ENCODE measurements around the gene PALM2AKAP2.

Gene PALM2AKAP2

GRCh38 chr9:109743696-109744095, 36.3 kb upstream of the PALM2AKAP2 start:
- Histone ChIP-seq H3K9ac (ENCODE audit: low read length) (no peak overlapping the region), H2BK5ac (ENCODE audit: low read depth, low read length, poor library complexity, severe bottlenecking) (no peak overlapping the region), H2AK5ac (ENCODE audit: low read length, severe bottlenecking) (no peak overlapping the region), H3K4me3 (ENCODE audit: insufficient read depth in 1 of 2, low read depth in 1 of 2, low read length in 2 of 2) (no peak overlapping the region), H3K18ac (ENCODE audit: low read depth in 1 of 2, low read length in 2 of 2) (no peak overlapping the region), H3K23ac (ENCODE audit: low read length in 2 of 2) (no peak overlapping the region), H2BK15ac (ENCODE audit: low read depth, poor library complexity, severe bottlenecking) (no peak overlapping the region), H4K91ac (ENCODE audit: low read length) (no peak overlapping the region), H3K9me3 (ENCODE audit: control insufficient read depth, low read length) (no peaks in the 10 kb centered on the region), H3K14ac (ENCODE audit: low read length in 2 of 2) (no peak overlapping the region), H3K79me1 (replicated peaks; ENCODE audit: low read length, poor library complexity, severe bottlenecking) (no peaks in the 10 kb centered on the region), H3K4ac (ENCODE audit: low read depth in 1 of 2, low read length in 2 of 2) (no peak overlapping the region), H3K36me3 (ENCODE audit: control insufficient read depth in 1 of 2, insufficient read depth in 2 of 2, low read depth in 1 of 2, low read length in 2 of 2) (no peaks in the 10 kb centered on the region), H3K4me1 (ENCODE audit: control insufficient read depth, insufficient read depth, low read depth, low read length) (no peaks in the 10 kb centered on the region), H3K4me2 (ENCODE audit: low read length, poor library complexity, severe bottlenecking) (no peak overlapping the region), H4K8ac (ENCODE audit: low read length) (no peak overlapping the region), H2BK120ac (ENCODE audit: low read depth, low read length) (no peak overlapping the region), H3K27me3 (ENCODE audit: control insufficient read depth in 1 of 2, insufficient read depth in 1 of 2, low read length in 2 of 2) (peaks cover 5 to 8% of the 10 kb centered on the region in 2 experiments), H2BK12ac (ENCODE audit: low read length in 2 of 2) (no peak overlapping the region), H3K27ac (ENCODE audit: low read length, poor library complexity, severe bottlenecking) (no peak overlapping the region), H2AFZ (ENCODE audit: low read depth, low read length) (no peak overlapping the region)
- 77% methylated on average over 2 of the region's 2 CpGs for WGBS
- DNase-seq: no peak

- no peak overlapping the region for H3K23ac ChIP-seq (ENCODE audit: low read length in 2 of 2)
- H2BK120ac ChIP-seq (ENCODE audit: low read depth, low read length): no peak overlapping the region
- WGBS: 4% methylated on average over 8 of the region's 11 CpGs
- no peak overlapping the region for H3K9ac ChIP-seq (ENCODE audit: low read length)
- H3K14ac ChIP-seq (ENCODE audit: low read length in 2 of 2): no peak overlapping the region
- H3K79me1 ChIP-seq (replicated peaks; ENCODE audit: low read length, poor library complexity, severe bottlenecking): no peaks in the 10 kb centered on the region
- H3K4me2 ChIP-seq (ENCODE audit: low read length, poor library complexity, severe bottlenecking): no peak overlapping the region
- H3K4ac ChIP-seq (ENCODE audit: low read depth in 1 of 2, low read length in 2 of 2): no peak overlapping the region
- peak overlapping the region in 1 of 2 experiments; percentile 38 for H3K18ac ChIP-seq (ENCODE audit: low read depth in 1 of 2, low read length in 2 of 2)
- H4K8ac ChIP-seq (ENCODE audit: low read length): peak overlapping the region; percentile 29
- H3K27ac ChIP-seq (ENCODE audit: low read length, poor library complexity, severe bottlenecking): no peak overlapping the region
- no peak overlapping the region for H2AK5ac ChIP-seq (ENCODE audit: low read length, severe bottlenecking)
- no peak overlapping the region for H2BK15ac ChIP-seq (ENCODE audit: low read depth, poor library complexity, severe bottlenecking)
- H3K4me1 ChIP-seq (ENCODE audit: control insufficient read depth, insufficient read depth, low read depth, low read length): no peaks in the 10 kb centered on the region
- no peak overlapping the region for H2BK5ac ChIP-seq (ENCODE audit: low read depth, low read length, poor library complexity, severe bottlenecking)
- H3K36me3 ChIP-seq (ENCODE audit: control insufficient read depth in 1 of 2, insufficient read depth in 2 of 2, low read depth in 1 of 2, low read length in 2 of 2): no peaks in the 10 kb centered on the region
- H2AFZ ChIP-seq (ENCODE audit: low read depth, low read length): no peak overlapping the region
- peak; percentile 56 for DNase-seq
- H3K4me3 ChIP-seq (ENCODE audit: insufficient read depth in 1 of 2, low read depth in 1 of 2, low read length in 2 of 2): no peak overlapping the region
- no peaks in the 10 kb centered on the region for H3K9me3 ChIP-seq (ENCODE audit: control insufficient read depth, low read length)
- H4K91ac ChIP-seq (ENCODE audit: low read length): no peak overlapping the region
- peak overlapping the region in 1 of 2 experiments; percentile 54 for H2BK12ac ChIP-seq (ENCODE audit: low read length in 2 of 2)
- peaks cover 5 to 8% of the 10 kb centered on the region in 2 experiments for H3K27me3 ChIP-seq (ENCODE audit: control insufficient read depth in 1 of 2, insufficient read depth in 1 of 2, low read length in 2 of 2)
Measured at GRCh38 chr9:109745335-109746283, 34.4 kb upstream of the PALM2AKAP2 start.

GRCh38 chr9:109751253-109751652, 28.7 kb upstream of the PALM2AKAP2 start:
- H2BK120ac ChIP-seq (ENCODE audit: low read depth, low read length): no peak overlapping the region
- H3K18ac ChIP-seq (ENCODE audit: low read depth in 1 of 2, low read length in 2 of 2): no peak overlapping the region
- H3K4me2 ChIP-seq (ENCODE audit: low read length, poor library complexity, severe bottlenecking): no peak overlapping the region
- H3K14ac ChIP-seq (ENCODE audit: low read length in 2 of 2): no peak overlapping the region
- no peak overlapping the region for H2BK5ac ChIP-seq (ENCODE audit: low read depth, low read length, poor library complexity, severe bottlenecking)
- H2AFZ ChIP-seq (ENCODE audit: low read depth, low read length): no peak overlapping the region
- H4K91ac ChIP-seq (ENCODE audit: low read length): no peak overlapping the region
- H3K4ac ChIP-seq (ENCODE audit: low read depth in 1 of 2, low read length in 2 of 2): no peak overlapping the region
- no peak for DNase-seq
- H2BK12ac ChIP-seq (ENCODE audit: low read length in 2 of 2): no peak overlapping the region
- no peak overlapping the region for H2BK15ac ChIP-seq (ENCODE audit: low read depth, poor library complexity, severe bottlenecking)
- no peak overlapping the region for H3K27ac ChIP-seq (ENCODE audit: low read length, poor library complexity, severe bottlenecking)
- H2AK5ac ChIP-seq (ENCODE audit: low read length, severe bottlenecking): no peak overlapping the region
- no peak overlapping the region for H3K9ac ChIP-seq (ENCODE audit: low read length)
- no peaks in the 10 kb centered on the region for H3K4me1 ChIP-seq (ENCODE audit: control insufficient read depth, insufficient read depth, low read depth, low read length)
- no peaks in the 10 kb centered on the region for H3K79me1 ChIP-seq (replicated peaks; ENCODE audit: low read length, poor library complexity, severe bottlenecking)
- H3K27me3 ChIP-seq (ENCODE audit: control insufficient read depth in 1 of 2, insufficient read depth in 1 of 2, low read length in 2 of 2): peaks cover 0 to 22% of the 10 kb centered on the region in 2 experiments
- 28% methylated on average over 5 of the region's 7 CpGs for WGBS
- H3K23ac ChIP-seq (ENCODE audit: low read length in 2 of 2): no peak overlapping the region
- H3K9me3 ChIP-seq (ENCODE audit: control insufficient read depth, low read length): no peaks in the 10 kb centered on the region
- H4K8ac ChIP-seq (ENCODE audit: low read length): no peak overlapping the region
- no peak overlapping the region for H3K4me3 ChIP-seq (ENCODE audit: insufficient read depth in 1 of 2, low read depth in 1 of 2, low read length in 2 of 2)
- H3K36me3 ChIP-seq (ENCODE audit: control insufficient read depth in 1 of 2, insufficient read depth in 2 of 2, low read depth in 1 of 2, low read length in 2 of 2): no peaks in the 10 kb centered on the region

GRCh38 chr9:109753308-109753707, 26.7 kb upstream of the PALM2AKAP2 start:
- no peak for DNase-seq
- no peak overlapping the region for H2AFZ ChIP-seq (ENCODE audit: low read depth, low read length)
- no peak overlapping the region for H3K18ac ChIP-seq (ENCODE audit: low read depth in 1 of 2, low read length in 2 of 2)
- H3K79me1 ChIP-seq (replicated peaks; ENCODE audit: low read length, poor library complexity, severe bottlenecking): no peaks in the 10 kb centered on the region
- no peak overlapping the region for H3K23ac ChIP-seq (ENCODE audit: low read length in 2 of 2)
- H4K91ac ChIP-seq (ENCODE audit: low read length): no peak overlapping the region
- H3K27me3 ChIP-seq (ENCODE audit: control insufficient read depth in 1 of 2, insufficient read depth in 1 of 2, low read length in 2 of 2): peaks cover 0 to 22% of the 10 kb centered on the region in 2 experiments
- H3K27ac ChIP-seq (ENCODE audit: low read length, poor library complexity, severe bottlenecking): no peak overlapping the region
- no peak overlapping the region for H2BK12ac ChIP-seq (ENCODE audit: low read length in 2 of 2)
- H3K4me3 ChIP-seq (ENCODE audit: insufficient read depth in 1 of 2, low read depth in 1 of 2, low read length in 2 of 2): no peak overlapping the region
- H2AK5ac ChIP-seq (ENCODE audit: low read length, severe bottlenecking): no peak overlapping the region
- no peaks in the 10 kb centered on the region for H3K4me1 ChIP-seq (ENCODE audit: control insufficient read depth, insufficient read depth, low read depth, low read length)
- no peak overlapping the region for H3K4ac ChIP-seq (ENCODE audit: low read depth in 1 of 2, low read length in 2 of 2)
- H2BK5ac ChIP-seq (ENCODE audit: low read depth, low read length, poor library complexity, severe bottlenecking): no peak overlapping the region
- H4K8ac ChIP-seq (ENCODE audit: low read length): no peak overlapping the region
- no peaks in the 10 kb centered on the region for H3K9me3 ChIP-seq (ENCODE audit: control insufficient read depth, low read length)
- no peak overlapping the region for H2BK120ac ChIP-seq (ENCODE audit: low read depth, low read length)
- no peak overlapping the region for H3K4me2 ChIP-seq (ENCODE audit: low read length, poor library complexity, severe bottlenecking)
- no peak overlapping the region for H2BK15ac ChIP-seq (ENCODE audit: low read depth, poor library complexity, severe bottlenecking)
- H3K36me3 ChIP-seq (ENCODE audit: control insufficient read depth in 1 of 2, insufficient read depth in 2 of 2, low read depth in 1 of 2, low read length in 2 of 2): no peaks in the 10 kb centered on the region
- H3K14ac ChIP-seq (ENCODE audit: low read length in 2 of 2): no peak overlapping the region
- WGBS: 91% methylated on average over 4 of the region's 5 CpGs
- no peak overlapping the region for H3K9ac ChIP-seq (ENCODE audit: low read length)

Measured in mesenchymal stem cell (in vitro differentiated cells and primary cell).